ENCODE results near the gene C9orf72. TPM values are rescaled to one million over a fixed set of nuclear protein-coding genes. Genes with fewer than 3 reads are reported as not detected.

Gene C9orf72
- total and polyA plus RNA-seq, 2 of the 8 experiments (the other 6 are each of a cell fraction or from before 2014, with no cell fraction given) = 7.2 to 17.5 TPM

GRCh38 chr9:27535701-27536118, 37.6 kb downstream of the C9orf72 start:
- H3K23ac ChIP-seq (ENCODE audit: insufficient read length) = no peak overlapping the region
- H4K8ac ChIP-seq (ENCODE audit: extremely low read depth, insufficient read depth, low read length) = no peak overlapping the region
- no peak overlapping the region for H3K4ac ChIP-seq (replicated peaks; ENCODE audit: insufficient read length, low read depth, low read length)
- H2AK5ac ChIP-seq (ENCODE audit: low read depth, low read length) = no peak overlapping the region
- 0 out of 2 replicates have a peak, but pooled peaks have one; percentile 13 for TF ChIP-seq CREB1 (IDR thresholded peaks at IDR 0.05)
- TF ChIP-seq, protein P1, sequence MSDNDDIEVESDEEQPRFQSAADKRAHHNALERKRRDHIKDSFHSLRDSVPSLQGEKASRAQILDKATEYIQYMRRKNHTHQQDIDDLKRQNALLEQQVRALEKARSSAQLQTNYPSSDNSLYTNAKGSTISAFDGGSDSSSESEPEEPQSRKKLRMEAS (IDR thresholded peaks at IDR 0.05) = peak; percentile 65
- TF ChIP-seq CTCF (IDR thresholded peaks at IDR 0.05; ENCODE audit: control extremely low read depth in 1 of 3, insufficient read depth in 1 of 3, low read depth in 1 of 3, low read length in 3 of 3) = peak; percentile 72 to 87 (median 77)
- peak; percentile 76 to 78 for TF ChIP-seq RAD21 (IDR thresholded peaks at IDR 0.05 in 1 of 2, conservative IDR thresholded peaks at IDR 0.05 in 1 of 2; ENCODE audit: low read depth in 2 of 2, low read length in 2 of 2)
- no peak for TF ChIP-seq RNF2 (IDR thresholded peaks at IDR 0.05; ENCODE audit: borderline replicate concordance, low read depth, low read length, missing control alignments, poor library complexity, severe bottlenecking)
- no peak for TF ChIP-seq YY1 (IDR thresholded peaks at IDR 0.05; ENCODE audit: low read depth, low read length)
- peak; percentile 20; the same call in 1 of the 2 replicates for TF ChIP-seq TBP (IDR thresholded peaks at IDR 0.05; ENCODE audit: low read depth, low read length)
- TF ChIP-seq HDAC6 (IDR thresholded peaks at IDR 0.05; ENCODE audit: low read depth, low read length) = no peak
- DNase-seq (ENCODE audit: low read depth in 1 of 2, low spot score in 2 of 2) = peak in 1 of 2 experiments; percentile 54
- H3K79me2 ChIP-seq (ENCODE audit: control insufficient read depth in 1 of 2, insufficient read depth in 2 of 2, low read length in 2 of 2) = no peaks in the 10 kb centered on the region
- WGBS, 2 experiments (ENCODE audit: extremely low coverage in 1 of 2, insufficient coverage in 1 of 2, insufficient read length in 1 of 2, insufficient replicate concordance in 2 of 2, low coverage in 1 of 2, low lambda C conversion rate in 2 of 2, missing lambda C conversion rate in 1 of 2) = 38% methylated on average over 3 of the region's 3 CpGs; no CpG with 5 or more reads in 1 of the 2 experiments
- peak; percentile 95 for FAIRE-seq
- H3K9ac ChIP-seq (replicated peaks in 1 of 4; ENCODE audit: extremely low read depth in 1 of 4, low read depth in 3 of 4, low read length in 3 of 4) = no peak overlapping the region
- H3K23me2 ChIP-seq (ENCODE audit: low read depth, low read length) = no peaks in the 10 kb centered on the region; the same call in 1 of the 2 replicates
- H3K27me3 ChIP-seq (replicated peaks in 1 of 4; ENCODE audit: control insufficient read depth in 3 of 4, extremely low read depth in 1 of 4, insufficient read depth in 3 of 4, low read length in 3 of 4) = no peaks in the 10 kb centered on the region
- no peak overlapping the region for H3K4me2 ChIP-seq (ENCODE audit: insufficient read depth in 1 of 2, low read depth in 2 of 2, low read length in 2 of 2)
- H2BK5ac ChIP-seq (ENCODE audit: low read depth, low read length) = 0 out of 2 replicates have a peak overlapping the region, but pooled peaks have one; percentile 17
- no peaks in the 10 kb centered on the region for H3K79me1 ChIP-seq (ENCODE audit: low read depth, low read length)
- H2BK12ac ChIP-seq (ENCODE audit: low read depth, low read length) = no peak overlapping the region
- ChIA-PET POLR2A (ENCODE audit: partially characterized antibody) (interaction anchor here (0.7 kb wide), 1 partner anchor 84 kb away, joined by 3 read pairs; no protein-coding TSS in a partner anchor), CTCF (ENCODE audit: partially characterized antibody) (interaction anchor here (0.6 to 4.6 kb wide), 35 partner anchors 8 to 559 kb away, joined by 3 to 48 read pairs (median 4); partner anchors contain the start of gene C9orf72)
- no peak overlapping the region for H3K14ac ChIP-seq (ENCODE audit: insufficient read length)
- no peak overlapping the region for H3K56ac ChIP-seq (replicated peaks; ENCODE audit: insufficient read length, low read depth, low read length)
- no peak overlapping the region for H3K27ac ChIP-seq (ENCODE audit: low read depth, low read length)
- H2BK20ac ChIP-seq (ENCODE audit: low read length) = no peak overlapping the region
- no peak overlapping the region for H4K91ac ChIP-seq (replicated peaks; ENCODE audit: insufficient read length, low read length)
- no peak overlapping the region for H4K5ac ChIP-seq (ENCODE audit: insufficient read length, low read depth, low read length)
- H2BK15ac ChIP-seq (ENCODE audit: low read length) = no peak overlapping the region
- no peak overlapping the region for H2BK120ac ChIP-seq (replicated peaks; ENCODE audit: low read depth, low read length)
- no peak overlapping the region for H3K4me3 ChIP-seq (ENCODE audit: extremely low read depth in 1 of 4, insufficient read depth in 2 of 4, low read depth in 3 of 4, low read length in 4 of 4)
- peaks cover 0 to 5% (median 0%) of the 10 kb centered on the region in 4 experiments; a peak in 2 of 7 replicates for H3K4me1 ChIP-seq (replicated peaks in 1 of 4; ENCODE audit: control insufficient read depth in 3 of 4, insufficient read depth in 4 of 4, low read length in 3 of 4)
- H3K9me3 ChIP-seq (ENCODE audit: insufficient read depth in 2 of 2, low read depth in 1 of 2, low read length in 1 of 2) = no peaks in the 10 kb centered on the region
- H3K36me3 ChIP-seq (ENCODE audit: control insufficient read depth in 2 of 4, insufficient read depth in 4 of 4, low read length in 3 of 4) = no peaks in the 10 kb centered on the region
- H3K18ac ChIP-seq (ENCODE audit: extremely low read depth, low read length) = no peak overlapping the region
- H4K20me1 ChIP-seq (replicated peaks in 1 of 2; ENCODE audit: control insufficient read depth in 1 of 2, insufficient read depth in 2 of 2, low read length in 2 of 2) = no peaks in the 10 kb centered on the region
- H2AFZ ChIP-seq (ENCODE audit: low read length) = no peak overlapping the region
